ENCODE results near the gene NUDT21.

- TF ChIP-seq POLR2AphosphoS5 (IDR thresholded peaks at IDR 0.05), result no peak
- no peak for TF ChIP-seq EP300 (IDR thresholded peaks at IDR 0.05)
- no peak for TF ChIP-seq CTCF (IDR thresholded peaks at IDR 0.05)
These were observed 42.6 kb downstream of the NUDT21 start for GRCh38 chr16:56408379-56409098.

Measured in upper lobe of left lung (tissue), 4 donors.